HepG2 (cell line): ENCODE data around the gene TOM1L2. TPM values are rescaled to one million over a fixed set of nuclear protein-coding genes. Genes with fewer than 3 reads are reported as not detected.

ENCODE experiments used
- FOXJ3 ChIP-seq: sonication (generic); formaldehyde crosslinking; IDR thresholded peaks from 2 replicates; pipeline ENCODE4 v1.4.0; 2020; ENCODE audit warnings: missing genetic modification reagents, mild to moderate bottlenecking, borderline replicate concordance
- HIC2 ChIP-seq: sonication (generic); formaldehyde crosslinking; IDR thresholded peaks from 2 replicates; pipeline ENCODE4 v1.9.0; 2022; ENCODE audit warnings: low read depth, missing genetic modification reagents
- KAT8 ChIP-seq: IDR thresholded peaks from 2 replicates; pipeline ENCODE4 v1.6.1; 2016; ENCODE audit warnings: missing genetic modification reagents, missing compliant biosample characterization
- KDM1A ChIP-seq: IDR thresholded peaks from 2 replicates; pipeline ENCODE4 v1.6.1; 2016; ENCODE audit warnings: missing compliant biosample characterization
- KIAA2018 ChIP-seq: sonication (generic); formaldehyde crosslinking; IDR thresholded peaks from 2 replicates; pipeline ENCODE4 v1.5.0; 2020; ENCODE audit warnings: mild to moderate bottlenecking, missing genetic modification reagents, borderline replicate concordance
- KLF16 ChIP-seq, 2 experiments: sonication (generic) in 1 of 2; formaldehyde crosslinking in 1 of 2; IDR thresholded peaks; 2 replicates each; pipeline versions ENCODE4 v1.6.1 to v1.8.0; 2016 to 2023; ENCODE audit warnings: missing genetic modification reagents in 2 of 2, missing compliant biosample characterization in 1 of 2
- MAFG ChIP-seq: sonication (generic); formaldehyde crosslinking; IDR thresholded peaks from 2 replicates; pipeline ENCODE4 v1.5.1; 2020; ENCODE audit warnings: mild to moderate bottlenecking, missing genetic modification reagents
- PAWR ChIP-seq: sonication (generic); formaldehyde crosslinking; IDR thresholded peaks from 2 replicates; pipeline ENCODE4 v1.4.0; 2020; ENCODE audit warnings: missing genetic modification reagents, mild to moderate bottlenecking, borderline replicate concordance
- PITX1 ChIP-seq: sonication (generic); formaldehyde crosslinking; IDR thresholded peaks from 2 replicates; pipeline ENCODE4 v1.5.1; 2020; ENCODE audit warnings: mild to moderate bottlenecking, missing genetic modification reagents
- POLR2AphosphoS2 ChIP-seq: IDR thresholded peaks from 2 replicates; pipeline ENCODE4 v1.6.1; 2011; ENCODE audit warnings: low read depth, low read length, improper control_type of control experiment
- RBM22 ChIP-seq: fragments of 200-400 bp; formaldehyde crosslinking; optimal IDR thresholded peaks from 2 replicates; pipeline ENCODE3; 2017; ENCODE audit warnings: mild to moderate bottlenecking, low read length, moderate library complexity
- ZFX ChIP-seq: sonication (generic); formaldehyde crosslinking; IDR thresholded peaks from 2 replicates; pipeline ENCODE4 v1.4.0; 2020; ENCODE audit warnings: mild to moderate bottlenecking, low read depth, missing genetic modification reagents, moderate library complexity
- polyA plus RNA-seq, 8 experiments: library from polyadenylated mRNA; depleted of rRNA in 3 of 8; stranded (reverse) in 7 of 8; unstranded in 1 of 8; fragments of >200 nt; fragmentation: Illumina TruSeq in 4 of 8; extraction: Trizol in 4 of 8; gene quantifications; 2 replicates each; pipeline versions ENCODE4 v1.2.1 to v1.2.3, GENCODE V29; 2011 to 2016; ENCODE audit warnings: low read depth in 4 of 8, missing spikeins in 1 of 8, mixed read lengths in 1 of 8; ENCODE audit not compliant: insufficient read depth in 1 of 8
- total RNA-seq, 5 experiments: library from RNA; depleted of rRNA; stranded (reverse); fragments of >200 nt; fragmentation: Illumina TruSeq; extraction: Trizol; gene quantifications; 2 replicates each; pipeline ENCODE4 v1.2.3, GENCODE V29; 2016; ENCODE audit warnings: low read depth in 1 of 5
- TF ChIP-seq, protein P1 (sequence below): sonication (generic); formaldehyde crosslinking; IDR thresholded peaks from 2 replicates; pipeline ENCODE4 v1.5.1; 2020; ENCODE audit warnings: mild to moderate bottlenecking, missing genetic modification reagents, borderline replicate concordance
- TF ChIP-seq, protein P2 (sequence below): IDR thresholded peaks from 2 replicates; pipeline ENCODE4 v1.6.1; 2016; ENCODE audit warnings: low read depth, borderline replicate concordance
- TF ChIP-seq, protein P3 (sequence below): sonication (generic); formaldehyde crosslinking; IDR thresholded peaks from 2 replicates; pipeline ENCODE4 v1.5.0; 2020; ENCODE audit warnings: mild to moderate bottlenecking, missing genetic modification reagents

The TOM1L2 gene
- total and polyA plus RNA-seq, 2 of the 13 experiments (the other 11 are each of a cell fraction or from before 2014, with no cell fraction given) = 4.7 to 7.4 TPM

DNA sequence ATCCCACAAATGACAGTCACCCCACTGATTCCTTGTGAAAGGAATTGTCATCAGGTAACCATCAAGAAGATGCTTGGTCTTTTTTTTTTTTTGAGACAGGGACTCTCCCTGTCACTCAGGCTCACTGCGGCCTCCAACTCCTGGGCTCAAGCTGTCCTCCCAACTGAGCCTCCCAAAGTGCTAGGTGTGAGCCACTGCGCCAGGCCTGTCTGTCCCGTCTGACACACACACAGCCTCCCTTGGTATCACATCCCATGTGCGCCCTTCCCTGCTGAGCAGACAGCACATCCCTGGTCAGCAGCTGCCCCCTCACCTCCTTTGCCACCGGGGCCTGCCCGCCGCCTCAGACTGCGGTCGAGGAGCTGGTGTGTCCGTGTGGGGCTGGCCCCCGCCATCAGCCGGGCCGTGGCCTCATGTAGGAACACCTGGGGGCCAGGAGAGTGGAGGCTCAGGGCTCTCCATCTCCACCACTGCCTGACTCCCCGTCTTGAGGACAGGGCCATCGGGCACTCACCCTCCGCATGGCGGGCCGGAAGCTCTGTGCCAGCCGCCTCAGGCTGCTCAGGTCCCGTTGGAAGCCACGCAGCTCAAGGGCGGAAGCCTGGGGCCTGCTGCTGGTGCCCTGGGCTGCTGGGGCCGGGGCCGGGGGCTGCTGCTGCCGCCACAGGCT is 159.0 kb downstream of the TOM1L2 start (continued):
- no peak for TF ChIP-seq KIAA2018 (CRISPR knock-in tag)
- TF ChIP-seq, protein P1, sequence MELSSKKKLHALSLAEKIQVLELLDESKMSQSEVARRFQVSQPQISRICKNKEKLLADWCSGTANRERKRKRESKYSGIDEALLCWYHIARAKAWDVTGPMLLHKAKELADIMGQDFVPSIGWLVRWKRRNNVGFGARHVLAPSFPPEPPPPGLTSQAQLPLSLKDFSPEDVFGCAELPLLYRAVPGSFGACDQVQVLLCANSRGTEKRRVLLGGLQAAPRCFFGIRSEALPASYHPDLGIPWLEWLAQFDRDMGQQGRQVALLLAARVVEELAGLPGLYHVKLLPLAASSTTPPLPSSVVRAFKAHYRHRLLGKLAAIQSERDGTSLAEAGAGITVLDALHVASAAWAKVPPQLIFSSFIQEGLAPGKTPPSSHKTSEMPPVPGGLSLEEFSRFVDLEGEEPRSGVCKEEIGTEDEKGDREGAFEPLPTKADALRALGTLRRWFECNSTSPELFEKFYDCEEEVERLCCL (CRISPR knock-in tag) = no peak
- TF ChIP-seq ZFX (CRISPR knock-in tag) = peak; percentile 19; the same call in 1 of the 2 replicates
- TF ChIP-seq KAT8 (CRISPR knock-in tag) = no peak
- TF ChIP-seq MAFG (CRISPR knock-in tag) = no peak
- no peak for TF ChIP-seq KLF16 (CRISPR knock-in tag; IDR thresholded peaks at IDR 0.05)
- TF ChIP-seq RBM22 = peak; percentile 78
- TF ChIP-seq, protein P2, sequence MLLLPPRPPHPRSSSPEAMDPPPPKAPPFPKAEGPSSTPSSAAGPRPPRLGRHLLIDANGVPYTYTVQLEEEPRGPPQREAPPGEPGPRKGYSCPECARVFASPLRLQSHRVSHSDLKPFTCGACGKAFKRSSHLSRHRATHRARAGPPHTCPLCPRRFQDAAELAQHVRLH = no peak
- TF ChIP-seq PAWR (CRISPR knock-in tag) = no peak
- no peak for TF ChIP-seq PITX1
- TF ChIP-seq POLR2AphosphoS2 = 0 out of 2 replicates have a peak, but pooled peaks have one; percentile 52
- TF ChIP-seq, protein P3, sequence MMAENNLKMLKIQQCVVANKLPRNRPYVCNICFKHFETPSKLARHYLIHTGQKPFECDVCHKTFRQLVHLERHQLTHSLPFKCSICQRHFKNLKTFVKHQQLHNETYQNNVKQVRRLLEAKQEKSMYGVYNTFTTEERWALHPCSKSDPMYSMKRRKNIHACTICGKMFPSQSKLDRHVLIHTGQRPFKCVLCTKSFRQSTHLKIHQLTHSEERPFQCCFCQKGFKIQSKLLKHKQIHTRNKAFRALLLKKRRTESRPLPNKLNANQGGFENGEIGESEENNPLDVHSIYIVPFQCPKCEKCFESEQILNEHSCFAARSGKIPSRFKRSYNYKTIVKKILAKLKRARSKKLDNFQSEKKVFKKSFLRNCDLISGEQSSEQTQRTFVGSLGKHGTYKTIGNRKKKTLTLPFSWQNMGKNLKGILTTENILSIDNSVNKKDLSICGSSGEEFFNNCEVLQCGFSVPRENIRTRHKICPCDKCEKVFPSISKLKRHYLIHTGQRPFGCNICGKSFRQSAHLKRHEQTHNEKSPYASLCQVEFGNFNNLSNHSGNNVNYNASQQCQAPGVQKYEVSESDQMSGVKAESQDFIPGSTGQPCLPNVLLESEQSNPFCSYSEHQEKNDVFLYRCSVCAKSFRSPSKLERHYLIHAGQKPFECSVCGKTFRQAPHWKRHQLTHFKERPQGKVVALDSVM = peak; percentile 95
- no peak for TF ChIP-seq HIC2 (CRISPR knock-in tag)
- TF ChIP-seq FOXJ3 (CRISPR knock-in tag) = no peak
- no peak for TF ChIP-seq KDM1A
